Gastroesophageal sphincter (tissue), 4 donors: Measurements from ENCODE around the gene NEDD9. TPM values are rescaled to one million over a fixed set of nuclear protein-coding genes. Genes with fewer than 3 reads are reported as not detected.

Experiments used
- ATAC-seq: fragments of 150-250 bp; one replicate; pipeline ENCODE4 v1.9.1; 2016; ENCODE audit warnings: mild to moderate bottlenecking, moderate library complexity
- H3K27ac ChIP-seq, 4 donors: fragments of 200-600 bp; sonication (generic) in 3 of 4; 1 replicate in 3 of 4; 2 replicates in 1 of 4; pipeline ENCODE4 v1.5.1; 2016 to 2019
- H3K27me3 ChIP-seq: fragments of 200-600 bp; sonication (generic); one replicate; pipeline ENCODE4 v1.5.1; 2019
- H3K36me3 ChIP-seq, 2 donors: fragments of 200-600 bp; sonication (generic); one replicate each; pipeline ENCODE4 v1.5.1; 2019; ENCODE audit warnings: control low read depth in 1 of 2
- H3K4me1 ChIP-seq, 3 donors: fragments of 200-600 bp; sonication (generic); 1 replicate in 2 of 3; 2 replicates in 1 of 3; pipeline ENCODE4 v1.5.1; 2016 to 2019; ENCODE audit warnings: control low read depth in 2 of 3
- H3K4me3 ChIP-seq, 2 donors: fragments of 200-600 bp; sonication (generic); one replicate each; pipeline ENCODE4 v1.5.1; 2019; ENCODE audit warnings: mild to moderate bottlenecking in 1 of 2, moderate library complexity in 1 of 2
- H3K9me3 ChIP-seq, 3 donors: fragments of 200-600 bp; sonication (generic); one replicate each; pipeline ENCODE4 v1.5.1; 2017 to 2019; ENCODE audit warnings: control low read depth in 2 of 3
- EP300 ChIP-seq: sonication (generic); formaldehyde crosslinking; IDR thresholded peaks from one replicate; pipeline ENCODE4 v1.6.1; 2017; ENCODE audit warnings: antibody characterized with exemption, mild to moderate bottlenecking
- POLR2A ChIP-seq, 2 donors: fragments of 450-650 bp; IDR thresholded peaks; one replicate each; pipeline ENCODE4 v1.6.1; 2017; ENCODE audit warnings: antibody characterized with exemption in 2 of 2, mild to moderate bottlenecking in 2 of 2, moderate library complexity in 1 of 2
- POLR2AphosphoS5 ChIP-seq: sonication (generic); formaldehyde crosslinking; IDR thresholded peaks from one replicate; pipeline ENCODE4 v1.6.1; 2017; ENCODE audit warnings: antibody characterized with exemption
- WGBS, 2 donors: methylation state at CpG; one replicate each; pipeline ENCODE4 v1.1.5; 2018; ENCODE audit warnings: low coverage in 1 of 2; 5-methylcytosine and 5-hydroxymethylcytosine counted together
- total RNA-seq, 4 donors: library from RNA; depleted of rRNA; stranded (reverse); fragments of >200 nt; gene quantifications; one replicate each; pipeline ENCODE4 v1.1.0, GENCODE V29; 2016
- TF ChIP-seq, protein P1 (sequence below), 4 experiments: fragments of 200-600 bp in 2 of 4; fragments of 450-650 bp in 2 of 4; sonication (generic) in 1 of 4; IDR thresholded peaks; one replicate each; pipeline ENCODE4 v1.5.1; 2017 to 2019; ENCODE audit warnings: antibody characterized with exemption in 4 of 4, mild to moderate bottlenecking in 2 of 4, moderate library complexity in 2 of 4

NEDD9 gene
- total RNA-seq, 4 donors from 2014 or later = 13.1 to 42.7 (median 26.7) TPM

DNA sequence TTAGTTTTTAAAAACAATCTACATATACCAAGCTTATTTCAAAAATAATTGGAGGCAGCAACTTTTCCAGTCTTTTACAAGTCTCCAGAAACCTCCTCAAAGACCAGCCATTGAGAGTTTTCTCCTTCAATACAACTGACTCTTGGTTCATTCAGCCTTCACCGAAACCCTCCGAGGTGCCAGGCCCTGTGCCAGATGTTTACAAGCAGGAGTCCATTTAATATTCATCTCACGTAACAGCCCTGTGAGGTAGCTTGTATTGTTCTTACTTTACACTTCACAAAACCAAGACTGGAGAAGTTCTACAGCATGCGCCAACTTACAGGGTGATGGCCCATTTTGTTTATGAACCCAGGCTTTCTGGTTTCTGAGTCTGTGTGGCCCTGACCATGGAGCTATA, 5.5 kb upstream of the NEDD9 start:
- 93 to 100% methylated on average over 3 to 4 of the region's 4 CpGs for WGBS, 2 donors
- Histone ChIP-seq H3K4me1 (peaks cover 0 to 18% (median 0%) of the 10 kb centered on the region in 3 donors), H3K9me3 (no peaks in the 10 kb centered on the region), H3K4me3 (no peak overlapping the region), H3K36me3 (no peaks in the 10 kb centered on the region), H3K27me3 (no peaks in the 10 kb centered on the region), H3K27ac (no peak overlapping the region)
- TF ChIP-seq, protein P1, sequence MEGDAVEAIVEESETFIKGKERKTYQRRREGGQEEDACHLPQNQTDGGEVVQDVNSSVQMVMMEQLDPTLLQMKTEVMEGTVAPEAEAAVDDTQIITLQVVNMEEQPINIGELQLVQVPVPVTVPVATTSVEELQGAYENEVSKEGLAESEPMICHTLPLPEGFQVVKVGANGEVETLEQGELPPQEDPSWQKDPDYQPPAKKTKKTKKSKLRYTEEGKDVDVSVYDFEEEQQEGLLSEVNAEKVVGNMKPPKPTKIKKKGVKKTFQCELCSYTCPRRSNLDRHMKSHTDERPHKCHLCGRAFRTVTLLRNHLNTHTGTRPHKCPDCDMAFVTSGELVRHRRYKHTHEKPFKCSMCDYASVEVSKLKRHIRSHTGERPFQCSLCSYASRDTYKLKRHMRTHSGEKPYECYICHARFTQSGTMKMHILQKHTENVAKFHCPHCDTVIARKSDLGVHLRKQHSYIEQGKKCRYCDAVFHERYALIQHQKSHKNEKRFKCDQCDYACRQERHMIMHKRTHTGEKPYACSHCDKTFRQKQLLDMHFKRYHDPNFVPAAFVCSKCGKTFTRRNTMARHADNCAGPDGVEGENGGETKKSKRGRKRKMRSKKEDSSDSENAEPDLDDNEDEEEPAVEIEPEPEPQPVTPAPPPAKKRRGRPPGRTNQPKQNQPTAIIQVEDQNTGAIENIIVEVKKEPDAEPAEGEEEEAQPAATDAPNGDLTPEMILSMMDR (IDR thresholded peaks at IDR 0.05) = no peak
- TF ChIP-seq EP300 (no peak), POLR2A (IDR thresholded peaks at IDR 0.05) (no peak), POLR2AphosphoS5 (no peak)
- no peak for ATAC-seq

DNA sequence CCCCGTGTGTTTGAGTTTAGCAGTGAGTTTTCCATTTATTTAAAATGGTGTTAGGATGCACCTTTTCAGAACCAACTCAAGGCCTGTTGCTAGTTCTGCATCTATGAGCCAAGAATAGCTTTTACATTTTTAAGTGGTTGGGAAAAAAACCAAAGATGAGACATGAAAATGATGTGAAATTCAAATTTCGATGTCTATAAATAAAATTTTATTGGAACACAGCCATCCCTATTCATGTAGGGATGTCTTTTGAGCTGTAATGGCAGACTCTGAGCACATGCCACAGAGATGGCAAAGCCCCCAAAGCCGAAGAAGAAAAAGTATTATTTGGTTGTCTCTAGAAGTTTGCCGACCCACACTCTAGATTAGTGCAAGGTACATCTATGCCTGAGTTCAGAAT, 5.0 kb upstream of the NEDD9 start:
- TF ChIP-seq EP300 (no peak), POLR2AphosphoS5 (no peak), POLR2A (IDR thresholded peaks at IDR 0.05) (no peak)
- TF ChIP-seq, protein P1 (IDR thresholded peaks at IDR 0.05) = no peak
- H3K36me3 ChIP-seq = no peaks in the 10 kb centered on the region
- H3K27ac ChIP-seq = no peak overlapping the region
- no peak for ATAC-seq
- H3K27me3 ChIP-seq = no peaks in the 10 kb centered on the region
- H3K4me3 ChIP-seq = no peak overlapping the region
- H3K4me1 ChIP-seq = peaks cover 0 to 18% (median 0%) of the 10 kb centered on the region in 3 donors
- H3K9me3 ChIP-seq = no peaks in the 10 kb centered on the region
- 92 to 95% methylated on average over 3 to 4 of the region's 4 CpGs for WGBS, 2 donors

DNA sequence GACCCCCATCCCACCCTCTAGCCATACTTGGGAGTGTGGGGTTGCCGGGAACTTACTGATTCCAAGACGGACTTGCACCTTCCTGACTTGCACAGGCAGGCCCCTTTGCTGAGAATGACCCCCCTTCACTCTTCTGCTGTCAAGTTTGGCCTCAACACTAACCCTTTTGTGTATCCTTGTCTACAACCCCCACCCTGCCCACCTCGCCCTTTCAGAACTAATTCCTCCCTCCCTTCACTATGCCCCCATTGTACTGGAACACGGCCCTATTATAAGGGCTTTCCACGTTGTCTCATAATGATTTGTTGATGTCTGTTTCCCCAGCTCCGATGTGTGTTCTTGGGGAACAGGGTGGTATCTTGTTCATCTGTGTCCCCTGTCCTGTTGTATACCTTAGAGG, 4.4 kb upstream of the NEDD9 start:
- Histone ChIP-seq H3K27me3 (no peaks in the 10 kb centered on the region), H3K27ac (no peak overlapping the region), H3K4me3 (no peak overlapping the region), H3K4me1 (peaks cover 0 to 22% (median 0%) of the 10 kb centered on the region in 3 donors), H3K9me3 (no peaks in the 10 kb centered on the region), H3K36me3 (no peaks in the 10 kb centered on the region)
- TF ChIP-seq POLR2AphosphoS5 = no peak
- 76 to 83% methylated on average over 2 to 6 of the region's 6 CpGs for WGBS, 2 donors
- no peak for ATAC-seq

DNA sequence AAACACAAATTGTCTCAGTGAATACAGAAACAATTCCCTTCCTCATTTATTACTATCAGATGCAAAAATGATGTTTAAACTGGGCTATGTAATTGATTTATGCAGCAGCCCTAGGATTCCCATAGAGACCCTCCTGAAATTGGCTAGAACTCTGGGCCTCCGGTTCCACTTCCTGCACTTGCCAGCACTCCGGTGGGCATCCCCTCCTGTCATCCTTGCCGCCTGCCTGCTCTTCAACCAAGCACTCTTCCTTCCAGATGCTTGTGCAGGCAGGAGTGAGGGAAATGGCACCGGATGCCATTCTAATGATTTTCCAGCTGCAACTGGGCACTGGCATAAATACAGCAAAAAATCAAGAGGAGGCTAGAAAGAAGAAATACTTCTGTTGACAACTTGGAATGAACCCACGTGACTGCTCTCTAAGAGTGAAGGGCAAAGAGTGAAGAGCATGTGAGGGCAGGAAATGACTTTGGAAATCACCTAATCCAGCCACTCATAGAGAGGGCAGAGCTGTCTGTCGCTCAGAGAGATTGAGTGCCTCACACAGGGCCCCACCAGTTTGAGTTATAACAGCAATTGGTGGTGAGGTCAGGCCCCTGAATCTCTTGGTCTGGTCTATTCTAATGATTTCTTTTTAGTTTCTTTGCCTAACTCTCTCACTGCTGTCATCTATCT, 3.7 kb upstream of the NEDD9 start:
- TF ChIP-seq POLR2A (IDR thresholded peaks at IDR 0.05) = no peak
- TF ChIP-seq, protein P1 (IDR thresholded peaks at IDR 0.05) = no peak
- TF ChIP-seq POLR2AphosphoS5 = no peak
- Histone ChIP-seq H3K27ac (no peak overlapping the region), H3K27me3 (no peaks in the 10 kb centered on the region), H3K4me1 (peaks cover 0 to 29% (median 0%) of the 10 kb centered on the region in 3 donors), H3K4me3 (no peak overlapping the region), H3K36me3 (no peaks in the 10 kb centered on the region), H3K9me3 (no peaks in the 10 kb centered on the region)
- WGBS, 2 donors = 53 to 100% methylated on average over 2 to 3 of the region's 6 CpGs
- no peak for ATAC-seq

DNA sequence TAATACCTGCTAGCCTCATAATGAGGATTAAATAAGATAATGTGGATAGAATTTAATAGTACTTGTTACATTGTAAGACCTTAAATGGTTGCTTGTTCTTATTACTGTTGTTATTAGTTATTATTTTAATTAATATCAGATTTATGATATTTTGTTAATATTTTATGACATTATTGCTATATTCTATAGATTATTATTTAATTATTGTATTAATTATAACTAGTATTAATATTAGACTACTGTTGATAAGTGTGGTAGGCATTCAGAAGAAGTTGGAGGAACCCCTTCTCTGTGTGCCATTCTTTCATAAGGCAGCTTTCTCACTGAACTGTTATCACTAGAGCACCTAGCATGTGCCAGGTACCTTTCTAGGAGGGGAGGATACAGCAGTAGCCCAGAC, 2.6 kb upstream of the NEDD9 start:
- TF ChIP-seq, protein P1 (IDR thresholded peaks at IDR 0.05) = no peak
- TF ChIP-seq POLR2A (IDR thresholded peaks at IDR 0.05) (no peak), POLR2AphosphoS5 (no peak), EP300 (no peak)
- no peaks in the 10 kb centered on the region for H3K36me3 ChIP-seq
- peaks cover 0 to 33% (median 0%) of the 10 kb centered on the region in 3 donors for H3K4me1 ChIP-seq
- no peak overlapping the region for H3K4me3 ChIP-seq
- no peak for ATAC-seq
- H3K9me3 ChIP-seq = no peaks in the 10 kb centered on the region
- no peaks in the 10 kb centered on the region for H3K27me3 ChIP-seq
- no peak overlapping the region for H3K27ac ChIP-seq
